Measurements from ENCODE around the gene SOX30.

The SOX30 gene

GRCh38 chr5:157630341-157630740, 21.9 kb downstream of the SOX30 start:
- Histone ChIP-seq H3K4me1 (ENCODE audit: control insufficient read depth in 2 of 2, insufficient read depth in 2 of 2, low read length in 2 of 2) (no peaks in the 10 kb centered on the region), H3K9me3 (ENCODE audit: control insufficient read depth in 2 of 2, low read length in 2 of 2) (no peaks in the 10 kb centered on the region), H3K4me3 (ENCODE audit: low read length in 2 of 2) (no peak overlapping the region), H3K9ac (ENCODE audit: low read depth in 1 of 2, low read length in 2 of 2) (no peak overlapping the region), H3K27ac (ENCODE audit: low read depth in 2 of 2, low read length in 2 of 2) (no peak overlapping the region), H3K27me3 (ENCODE audit: control insufficient read depth in 2 of 2, insufficient read depth in 2 of 2, low read length in 2 of 2) (no peaks in the 10 kb centered on the region), H3K36me3 (ENCODE audit: control insufficient read depth in 2 of 2, insufficient read depth in 2 of 2, low read length in 2 of 2) (no peaks in the 10 kb centered on the region)

- no peaks in the 10 kb centered on the region for H3K36me3 ChIP-seq (ENCODE audit: control insufficient read depth in 2 of 2, insufficient read depth in 2 of 2, low read length in 2 of 2)
- H3K27me3 ChIP-seq (ENCODE audit: control insufficient read depth in 2 of 2, insufficient read depth in 2 of 2, low read length in 2 of 2): no peaks in the 10 kb centered on the region
- H3K27ac ChIP-seq (ENCODE audit: low read depth in 2 of 2, low read length in 2 of 2): no peak overlapping the region
- H3K4me3 ChIP-seq (ENCODE audit: low read length in 2 of 2): no peak overlapping the region
- H3K4me1 ChIP-seq (ENCODE audit: control insufficient read depth in 2 of 2, insufficient read depth in 2 of 2, low read length in 2 of 2): no peaks in the 10 kb centered on the region
- no peaks in the 10 kb centered on the region for H3K9me3 ChIP-seq (ENCODE audit: control insufficient read depth in 2 of 2, low read length in 2 of 2)
- H3K9ac ChIP-seq (ENCODE audit: low read depth in 1 of 2, low read length in 2 of 2): no peak overlapping the region
Measured at GRCh38 chr5:157626831-157627230, 25.4 kb downstream of the SOX30 start.

- H3K4me3 ChIP-seq (ENCODE audit: low read length in 2 of 2): peak overlapping the region in 1 of 2 donors; percentile 41
- H3K4me1 ChIP-seq (ENCODE audit: control insufficient read depth in 2 of 2, insufficient read depth in 2 of 2, low read length in 2 of 2): no peaks in the 10 kb centered on the region
- H3K9me3 ChIP-seq (ENCODE audit: control insufficient read depth in 2 of 2, low read length in 2 of 2): no peaks in the 10 kb centered on the region
- no peaks in the 10 kb centered on the region for H3K36me3 ChIP-seq (ENCODE audit: control insufficient read depth in 2 of 2, insufficient read depth in 2 of 2, low read length in 2 of 2)
- no peak overlapping the region for H3K27ac ChIP-seq (ENCODE audit: low read depth in 2 of 2, low read length in 2 of 2)
- H3K27me3 ChIP-seq (ENCODE audit: control insufficient read depth in 2 of 2, insufficient read depth in 2 of 2, low read length in 2 of 2): no peaks in the 10 kb centered on the region
- H3K9ac ChIP-seq (ENCODE audit: low read depth in 1 of 2, low read length in 2 of 2): no peak overlapping the region
Measured at GRCh38 chr5:157624144-157624543, 28.1 kb downstream of the SOX30 start.

- Histone ChIP-seq H3K9ac (ENCODE audit: low read depth in 1 of 2, low read length in 2 of 2) (no peak overlapping the region), H3K9me3 (ENCODE audit: control insufficient read depth in 2 of 2, low read length in 2 of 2) (no peaks in the 10 kb centered on the region)
Measured at GRCh38 chr5:157620776-157621175, 31.5 kb downstream of the SOX30 start.

GRCh38 chr5:157618191-157618765, 34.0 kb downstream of the SOX30 start:
- no peaks in the 10 kb centered on the region for H3K9me3 ChIP-seq (ENCODE audit: control insufficient read depth in 2 of 2, low read length in 2 of 2)

More at GRCh38 chr5:157620776-157621175, 31.5 kb downstream of the SOX30 start:
- no peaks in the 10 kb centered on the region for H3K4me1 ChIP-seq (ENCODE audit: control insufficient read depth in 2 of 2, insufficient read depth in 2 of 2, low read length in 2 of 2)
- H3K4me3 ChIP-seq (ENCODE audit: low read length in 2 of 2): no peak overlapping the region
- no peaks in the 10 kb centered on the region for H3K27me3 ChIP-seq (ENCODE audit: control insufficient read depth in 2 of 2, insufficient read depth in 2 of 2, low read length in 2 of 2)
- H3K27ac ChIP-seq (ENCODE audit: low read depth in 2 of 2, low read length in 2 of 2): no peak overlapping the region
- H3K36me3 ChIP-seq (ENCODE audit: control insufficient read depth in 2 of 2, insufficient read depth in 2 of 2, low read length in 2 of 2): no peaks in the 10 kb centered on the region

GRCh38 chr5:157616785-157617184, 35.5 kb downstream of the SOX30 start:
- Histone ChIP-seq H3K27me3 (ENCODE audit: control insufficient read depth in 2 of 2, insufficient read depth in 2 of 2, low read length in 2 of 2) (no peaks in the 10 kb centered on the region), H3K4me1 (ENCODE audit: control insufficient read depth in 2 of 2, insufficient read depth in 2 of 2, low read length in 2 of 2) (peaks cover 2% of the 10 kb centered on the region in 2 donors), H3K9me3 (ENCODE audit: control insufficient read depth in 2 of 2, low read length in 2 of 2) (no peaks in the 10 kb centered on the region), H3K27ac (ENCODE audit: low read depth in 2 of 2, low read length in 2 of 2) (no peak overlapping the region), H3K4me3 (ENCODE audit: low read length in 2 of 2) (no peak overlapping the region), H3K9ac (ENCODE audit: low read depth in 1 of 2, low read length in 2 of 2) (no peak overlapping the region), H3K36me3 (ENCODE audit: control insufficient read depth in 2 of 2, insufficient read depth in 2 of 2, low read length in 2 of 2) (no peaks in the 10 kb centered on the region)

More at GRCh38 chr5:157618191-157618765, 34.0 kb downstream of the SOX30 start:
- no peaks in the 10 kb centered on the region for H3K36me3 ChIP-seq (ENCODE audit: control insufficient read depth in 2 of 2, insufficient read depth in 2 of 2, low read length in 2 of 2)
- H3K4me1 ChIP-seq (ENCODE audit: control insufficient read depth in 2 of 2, insufficient read depth in 2 of 2, low read length in 2 of 2): peaks cover 2% of the 10 kb centered on the region in 2 donors
- no peaks in the 10 kb centered on the region for H3K27me3 ChIP-seq (ENCODE audit: control insufficient read depth in 2 of 2, insufficient read depth in 2 of 2, low read length in 2 of 2)
- H3K9ac ChIP-seq (ENCODE audit: low read depth in 1 of 2, low read length in 2 of 2): no peak overlapping the region
- H3K27ac ChIP-seq (ENCODE audit: low read depth in 2 of 2, low read length in 2 of 2): no peak overlapping the region
- no peak overlapping the region for H3K4me3 ChIP-seq (ENCODE audit: low read length in 2 of 2)

- H3K9me3 ChIP-seq (ENCODE audit: control insufficient read depth in 2 of 2, low read length in 2 of 2): no peaks in the 10 kb centered on the region
- peak overlapping the region in 1 of 2 donors; percentile 23 for H3K27ac ChIP-seq (ENCODE audit: low read depth in 2 of 2, low read length in 2 of 2)
Measured at GRCh38 chr5:157613385-157614245, 38.6 kb downstream of the SOX30 start.

GRCh38 chr5:157612581-157612980, 39.7 kb downstream of the SOX30 start:
- H3K9me3 ChIP-seq (ENCODE audit: control insufficient read depth in 2 of 2, low read length in 2 of 2): no peaks in the 10 kb centered on the region
- H3K9ac ChIP-seq (ENCODE audit: low read depth in 1 of 2, low read length in 2 of 2): no peak overlapping the region
- H3K27me3 ChIP-seq (ENCODE audit: control insufficient read depth in 2 of 2, insufficient read depth in 2 of 2, low read length in 2 of 2): no peaks in the 10 kb centered on the region
- peaks cover 2 to 9% of the 10 kb centered on the region in 2 donors for H3K4me1 ChIP-seq (ENCODE audit: control insufficient read depth in 2 of 2, insufficient read depth in 2 of 2, low read length in 2 of 2)
- H3K4me3 ChIP-seq (ENCODE audit: low read length in 2 of 2): no peak overlapping the region
- H3K36me3 ChIP-seq (ENCODE audit: control insufficient read depth in 2 of 2, insufficient read depth in 2 of 2, low read length in 2 of 2): no peaks in the 10 kb centered on the region
- no peak overlapping the region for H3K27ac ChIP-seq (ENCODE audit: low read depth in 2 of 2, low read length in 2 of 2)

More at GRCh38 chr5:157613385-157614245, 38.6 kb downstream of the SOX30 start:
- H3K9ac ChIP-seq (ENCODE audit: low read depth in 1 of 2, low read length in 2 of 2): no peak overlapping the region
- peaks cover 2 to 4% of the 10 kb centered on the region in 2 donors for H3K4me1 ChIP-seq (ENCODE audit: control insufficient read depth in 2 of 2, insufficient read depth in 2 of 2, low read length in 2 of 2)
- H3K4me3 ChIP-seq (ENCODE audit: low read length in 2 of 2): no peak overlapping the region
- H3K27me3 ChIP-seq (ENCODE audit: control insufficient read depth in 2 of 2, insufficient read depth in 2 of 2, low read length in 2 of 2): no peaks in the 10 kb centered on the region
- no peaks in the 10 kb centered on the region for H3K36me3 ChIP-seq (ENCODE audit: control insufficient read depth in 2 of 2, insufficient read depth in 2 of 2, low read length in 2 of 2)

GRCh38 chr5:157611571-157612476, 40.4 kb downstream of the SOX30 start:
- H3K27ac ChIP-seq (ENCODE audit: low read depth in 2 of 2, low read length in 2 of 2): peak overlapping the region in 1 of 2 donors; percentile 34
- H3K36me3 ChIP-seq (ENCODE audit: control insufficient read depth in 2 of 2, insufficient read depth in 2 of 2, low read length in 2 of 2): no peaks in the 10 kb centered on the region
- H3K27me3 ChIP-seq (ENCODE audit: control insufficient read depth in 2 of 2, insufficient read depth in 2 of 2, low read length in 2 of 2): no peaks in the 10 kb centered on the region

More at GRCh38 chr5:157611571-157612476, 40.4 kb downstream of the SOX30 start:
- Histone ChIP-seq H3K9ac (ENCODE audit: low read depth in 1 of 2, low read length in 2 of 2) (no peak overlapping the region), H3K4me1 (ENCODE audit: control insufficient read depth in 2 of 2, insufficient read depth in 2 of 2, low read length in 2 of 2) (peaks cover 2 to 9% of the 10 kb centered on the region in 2 donors), H3K4me3 (ENCODE audit: low read length in 2 of 2) (no peak overlapping the region), H3K9me3 (ENCODE audit: control insufficient read depth in 2 of 2, low read length in 2 of 2) (no peaks in the 10 kb centered on the region)

All from mucosa of rectum (tissue), 2 donors.